ENCODE results near the gene PRKN. TPM values are rescaled to one million over a fixed set of nuclear protein-coding genes. Genes with fewer than 3 reads are reported as not detected.

The PRKN gene
- total and polyA plus RNA-seq, 10 donors = 0.23 to 14.1 (median 7.0) TPM

GRCh38 chr6:161694995-161695394, 1032.6 kb downstream of the PRKN start:
- H3K9me3 ChIP-seq = no peaks in the 10 kb centered on the region
- H3K27me3 ChIP-seq (replicated peaks in 1 of 7) = no peaks in the 10 kb centered on the region
- H3K36me3 ChIP-seq = no peaks in the 10 kb centered on the region
- no peak for DNase-seq
- no peak overlapping the region for H3K27ac ChIP-seq
- TF ChIP-seq CTCF (IDR thresholded peaks at IDR 0.05 in 8 of 11, conservative IDR thresholded peaks at IDR 0.05 in 3 of 11) (peak in 7 of 11 experiments; percentile 24 to 57 (median 38)), POLR2AphosphoS5 (IDR thresholded peaks at IDR 0.05) (no peak)
- H3K4me1 ChIP-seq = no peaks in the 10 kb centered on the region
- intact Hi-C loops (cut with DNase I; ENCODE audit: low total_unique reads) = loop anchor here (10.0 kb wide), 1 partner anchor 270 kb away; no protein-coding TSS in a partner anchor
- 61 to 78% (median 70%) methylated on average over 3 of the region's 3 CpGs for WGBS, 5 donors
- H3K4me3 ChIP-seq = no peak overlapping the region

GRCh38 chr6:161686655-161687054, 1040.9 kb downstream of the PRKN start:
- no peak overlapping the region for H3K4me3 ChIP-seq
- WGBS, 5 donors = 74 to 86% (median 83%) methylated on average over 4 of the region's 4 CpGs
- DNase-seq = no peak
- no peaks in the 10 kb centered on the region for H3K9me3 ChIP-seq
- TF ChIP-seq CTCF (IDR thresholded peaks at IDR 0.05 in 8 of 11, conservative IDR thresholded peaks at IDR 0.05 in 3 of 11) (no peak), POLR2A (IDR thresholded peaks at IDR 0.05) (no peak), POLR2AphosphoS5 (IDR thresholded peaks at IDR 0.05) (no peak)
- H3K36me3 ChIP-seq = no peaks in the 10 kb centered on the region
- no peak overlapping the region for H3K27ac ChIP-seq
- intact Hi-C loops (cut with DNase I; ENCODE audit: low total_unique reads) = no loop called here
- H3K4me1 ChIP-seq = no peaks in the 10 kb centered on the region
- no peaks in the 10 kb centered on the region for H3K27me3 ChIP-seq (replicated peaks in 1 of 7)

- no peak for TF ChIP-seq CTCF (IDR thresholded peaks at IDR 0.05 in 8 of 11, conservative IDR thresholded peaks at IDR 0.05 in 3 of 11)
- intact Hi-C loops (cut with DNase I; ENCODE audit: low total_unique reads) = no loop called here
- Histone ChIP-seq H3K4me3 (no peak overlapping the region), H3K27me3 (replicated peaks in 1 of 7) (no peaks in the 10 kb centered on the region), H3K36me3 (no peaks in the 10 kb centered on the region), H3K9me3 (no peaks in the 10 kb centered on the region), H3K27ac (no peak overlapping the region), H3K4me1 (no peaks in the 10 kb centered on the region)
- WGBS, 5 donors = 63 to 82% (median 72%) methylated on average over 6 of the region's 6 CpGs
- no peak for DNase-seq
Measured at GRCh38 chr6:161684731-161685475, 1042.7 kb downstream of the PRKN start.

GRCh38 chr6:161683400-161683799, 1044.2 kb downstream of the PRKN start:
- H3K27ac ChIP-seq = no peak overlapping the region
- no peaks in the 10 kb centered on the region for H3K36me3 ChIP-seq
- intact Hi-C loops (cut with DNase I; ENCODE audit: low total_unique reads) = no loop called here
- H3K27me3 ChIP-seq (replicated peaks in 1 of 7) = no peaks in the 10 kb centered on the region
- no peaks in the 10 kb centered on the region for H3K9me3 ChIP-seq
- H3K4me3 ChIP-seq = no peak overlapping the region
- H3K4me1 ChIP-seq = no peaks in the 10 kb centered on the region
- no peak for TF ChIP-seq POLR2A (IDR thresholded peaks at IDR 0.05)
- TF ChIP-seq CTCF (IDR thresholded peaks at IDR 0.05 in 8 of 11, conservative IDR thresholded peaks at IDR 0.05 in 3 of 11) = no peak
- no peak for TF ChIP-seq POLR2AphosphoS5 (IDR thresholded peaks at IDR 0.05)
- 86 to 94% (median 91%) methylated on average over 5 of the region's 5 CpGs for WGBS, 5 donors
- no peak for DNase-seq
